ENCODE data around the gene CCNYL1. TPM values are rescaled to one million over a fixed set of nuclear protein-coding genes. Genes with fewer than 3 reads are reported as not detected.
A peak's percentile ranks its signal among the peaks of the same experiment; 100 is the strongest.
"Not testable (repeated sequence)": the region's sequence is repeated elsewhere in the genome, so short reads cannot be mapped to it uniquely, and the experiment has no call there.

The CCNYL1 gene
- total RNA-seq, 1 donor from 2014 or later: 9.7 TPM

DNA sequence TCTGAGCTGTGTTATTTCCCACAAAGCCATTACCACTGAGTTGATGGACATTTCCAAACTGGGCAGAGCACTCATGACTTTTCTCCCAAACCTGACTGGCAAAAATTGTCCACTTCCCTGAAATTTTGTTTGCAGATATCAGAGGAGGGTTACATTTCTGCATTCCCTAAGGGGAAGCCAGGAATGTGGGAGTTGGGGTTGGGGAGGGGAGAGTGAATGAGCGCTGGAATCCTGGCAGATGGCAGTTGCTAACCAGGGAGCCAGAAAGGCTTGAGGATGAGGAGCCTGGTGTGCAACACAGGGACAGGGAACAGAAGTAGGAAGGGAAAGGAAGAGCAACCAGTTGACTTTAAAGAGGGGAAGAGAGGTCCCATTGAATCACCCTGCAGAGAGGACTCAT lies 14.0 kb upstream of the CCNYL1 start:
- DNase-seq (ENCODE audit: low spot score): no peak

DNA sequence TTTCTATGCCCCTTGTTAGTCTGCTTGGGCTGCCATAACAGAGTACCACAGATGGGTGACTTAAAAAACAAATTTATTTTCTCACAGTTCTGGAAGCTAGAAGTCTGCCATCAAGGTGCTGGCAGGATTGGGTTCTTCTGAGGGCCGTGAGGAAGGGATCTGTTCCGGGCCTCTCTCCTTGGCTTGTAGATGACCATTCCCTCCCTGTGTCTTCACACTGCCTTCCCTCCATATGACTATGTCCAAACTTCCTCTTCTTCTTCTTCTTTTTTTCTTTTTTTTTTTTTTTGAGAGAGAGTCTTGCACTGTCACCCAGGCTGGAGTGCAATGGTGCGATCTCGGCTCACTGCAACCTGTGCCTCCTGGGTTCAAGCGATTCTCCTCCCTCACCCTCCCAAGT lies 13.1 kb upstream of the CCNYL1 start:
- no peak for DNase-seq (ENCODE audit: low spot score)

DNA sequence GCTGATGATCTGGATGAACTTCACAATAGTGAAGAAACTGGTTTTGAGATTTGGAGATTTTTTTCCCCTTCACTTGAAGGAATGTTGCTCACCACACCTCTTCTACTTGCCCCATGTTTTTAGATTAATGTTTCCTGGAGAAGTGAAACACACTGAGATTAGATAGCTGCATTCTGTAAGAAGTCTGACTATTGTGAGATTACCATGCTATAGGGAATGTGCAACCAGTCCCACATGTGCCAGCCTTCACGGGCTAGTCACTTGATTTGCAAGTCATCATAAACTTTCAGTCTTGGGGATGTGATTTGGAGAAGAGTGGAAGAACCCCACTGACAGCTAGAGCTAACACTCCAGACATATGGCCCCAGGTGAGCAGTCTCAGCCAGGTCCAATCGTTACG lies 7.4 kb upstream of the CCNYL1 start:
- DNase-seq (ENCODE audit: low spot score): no peak

DNA sequence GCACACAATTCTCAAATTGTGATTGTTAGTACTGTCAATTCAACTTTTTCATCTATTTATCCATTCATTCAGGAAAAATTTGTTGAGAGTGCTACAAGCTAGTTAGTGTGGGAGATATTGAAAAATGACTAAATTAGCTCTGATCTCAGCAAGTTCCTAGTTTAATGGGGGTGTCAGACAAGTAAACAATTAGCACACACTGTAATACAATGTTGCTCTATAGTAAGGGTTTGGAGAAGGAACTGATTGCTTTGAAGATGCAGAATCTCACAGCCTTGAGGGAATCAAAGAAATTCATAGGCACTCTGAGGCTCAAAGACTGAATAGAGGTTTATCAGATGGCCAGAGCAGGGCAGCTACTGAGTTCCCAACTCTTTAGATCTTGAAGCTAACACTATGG lies 6.8 kb upstream of the CCNYL1 start:
- no peak for DNase-seq (ENCODE audit: low spot score)

DNA sequence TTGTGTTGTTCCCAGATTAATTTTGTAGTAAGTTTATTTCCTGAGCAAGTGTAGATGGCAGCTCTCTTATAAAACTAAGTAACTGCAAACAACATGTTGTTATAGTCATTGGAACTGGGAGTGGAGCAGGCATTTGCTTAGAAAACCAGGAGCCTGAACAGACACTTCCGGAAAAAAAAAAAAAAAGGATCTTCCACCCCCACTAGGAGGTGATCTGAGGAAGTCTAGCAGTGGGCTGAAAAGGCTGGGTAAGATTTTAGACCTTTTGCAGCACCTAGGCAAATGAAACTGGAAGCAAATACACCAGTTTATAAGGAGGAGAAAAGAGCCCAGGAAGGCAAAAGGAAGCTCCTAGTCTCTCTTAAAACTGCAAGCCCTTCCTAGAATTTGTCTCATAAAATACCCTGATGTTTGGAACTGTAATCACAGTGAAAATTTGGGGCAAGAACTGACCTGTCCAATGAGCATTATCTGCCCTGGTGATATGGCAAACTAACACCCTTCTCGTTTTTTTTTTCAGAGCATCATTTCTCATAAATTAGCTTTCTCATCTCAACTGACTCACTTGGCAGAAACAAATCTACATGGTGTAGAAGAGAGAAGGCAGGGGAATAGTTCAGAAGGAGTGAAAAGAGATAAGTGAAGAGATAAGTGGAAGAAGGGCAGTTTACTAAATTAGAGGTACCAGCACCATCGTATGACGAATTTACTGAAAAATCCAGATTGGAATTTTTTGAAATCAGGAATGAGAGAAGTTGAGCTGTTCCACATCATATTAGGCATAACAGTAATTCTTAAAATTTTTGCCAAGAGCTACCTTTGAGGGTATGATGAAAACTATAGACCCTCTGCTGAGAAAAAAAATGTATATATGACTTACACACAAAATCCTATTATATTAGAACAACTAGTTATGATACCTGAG lies 4.2 kb upstream of the CCNYL1 start:
- DNase-seq (ENCODE audit: low spot score): no peak

DNA sequence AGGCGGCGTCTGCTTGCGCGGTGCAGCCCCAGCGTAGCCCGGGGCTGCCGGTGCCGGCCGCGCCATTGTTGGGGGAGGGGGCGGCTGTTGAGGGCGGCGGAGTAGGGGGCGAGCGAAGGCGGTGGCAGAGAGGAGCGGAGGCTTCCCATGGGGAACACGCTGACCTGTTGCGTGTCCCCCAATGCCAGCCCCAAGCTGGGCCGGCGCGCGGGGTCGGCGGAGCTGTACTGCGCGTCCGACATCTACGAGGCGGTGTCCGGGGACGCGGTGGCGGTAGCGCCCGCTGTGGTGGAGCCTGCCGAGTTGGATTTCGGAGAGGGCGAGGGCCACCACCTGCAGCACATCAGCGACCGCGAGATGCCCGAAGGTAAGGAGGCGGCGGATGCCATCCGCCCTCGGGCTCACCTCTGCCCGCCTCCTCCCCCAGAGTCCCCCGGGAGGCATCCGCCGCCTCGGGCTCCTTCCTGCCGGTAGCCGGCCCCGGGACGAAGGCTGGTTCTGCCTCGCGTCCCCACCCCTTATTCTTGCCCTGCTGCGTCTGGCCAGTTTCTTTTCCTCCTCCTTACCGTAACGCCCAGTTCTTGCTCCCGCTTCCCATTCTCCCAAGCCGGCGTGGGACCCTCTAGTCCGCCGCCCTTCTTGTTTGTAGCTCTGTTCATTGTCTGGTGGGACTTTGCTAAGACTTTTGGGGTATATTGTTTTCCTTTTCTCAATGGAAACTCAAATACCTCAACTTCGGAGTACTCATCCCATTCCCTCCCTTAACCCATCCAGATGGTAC lies 500 bp downstream of the CCNYL1 start:
- peak; percentile 42 for DNase-seq (ENCODE audit: low spot score)

DNA sequence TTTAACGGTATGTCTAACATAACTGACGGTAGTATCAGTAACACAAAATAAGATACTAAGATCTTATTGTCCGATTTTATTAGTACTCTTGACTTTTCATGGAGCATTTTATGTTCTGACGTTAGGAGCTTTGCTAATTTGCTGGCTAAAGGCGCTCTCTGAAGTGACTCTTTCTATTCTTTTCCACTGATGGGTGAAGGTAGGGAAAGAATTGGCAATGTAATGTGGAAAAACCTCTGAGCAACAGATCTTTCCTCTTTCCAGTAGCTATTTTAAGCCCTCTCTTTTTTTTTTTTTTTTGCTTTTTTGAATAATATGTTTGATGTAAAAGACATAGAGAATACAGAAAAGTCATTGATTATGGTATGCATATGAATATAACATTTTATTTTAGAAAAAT lies 4.6 kb downstream of the CCNYL1 start:
- DNase-seq (ENCODE audit: low spot score): no peak

DNA sequence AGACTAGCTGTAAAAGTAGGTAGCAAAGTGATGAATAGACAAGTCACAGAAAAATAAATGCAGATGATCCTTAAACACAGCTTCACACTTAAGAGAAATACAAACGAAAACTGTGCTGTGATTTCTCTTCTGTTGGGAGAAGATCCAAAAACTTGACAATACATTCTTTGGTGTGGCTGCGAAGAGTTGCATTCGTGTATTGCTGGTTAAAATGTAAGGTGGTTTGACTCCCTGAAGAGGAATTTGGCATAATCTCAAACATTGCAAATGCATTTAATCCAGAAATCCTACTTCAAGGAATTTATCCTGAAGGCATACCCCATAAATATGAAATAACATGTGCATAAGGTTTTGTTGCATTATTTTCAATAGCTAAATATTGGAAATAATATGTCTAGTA lies 7.1 kb downstream of the CCNYL1 start:
- no peak for DNase-seq (ENCODE audit: low spot score)

DNA sequence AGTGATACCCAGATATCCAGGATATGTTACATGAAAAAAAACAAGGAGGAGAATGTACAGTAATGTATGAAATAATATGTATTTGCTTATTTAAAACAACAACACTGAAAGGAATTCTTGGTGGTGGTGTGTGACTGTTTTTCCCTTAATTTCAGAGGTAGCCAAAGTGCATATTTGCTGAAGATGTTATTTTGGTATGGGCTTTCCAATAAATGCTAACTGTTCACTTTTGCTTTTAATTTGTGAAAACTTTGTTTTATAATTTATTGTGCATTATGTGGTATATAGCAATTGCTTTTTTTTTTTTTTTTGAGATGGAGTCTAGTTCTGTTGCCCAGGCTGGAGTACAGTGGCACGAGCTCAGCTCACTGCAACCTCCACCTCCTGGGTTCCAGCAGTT lies 7.6 kb downstream of the CCNYL1 start:
- no peak for DNase-seq (ENCODE audit: low spot score)

DNA sequence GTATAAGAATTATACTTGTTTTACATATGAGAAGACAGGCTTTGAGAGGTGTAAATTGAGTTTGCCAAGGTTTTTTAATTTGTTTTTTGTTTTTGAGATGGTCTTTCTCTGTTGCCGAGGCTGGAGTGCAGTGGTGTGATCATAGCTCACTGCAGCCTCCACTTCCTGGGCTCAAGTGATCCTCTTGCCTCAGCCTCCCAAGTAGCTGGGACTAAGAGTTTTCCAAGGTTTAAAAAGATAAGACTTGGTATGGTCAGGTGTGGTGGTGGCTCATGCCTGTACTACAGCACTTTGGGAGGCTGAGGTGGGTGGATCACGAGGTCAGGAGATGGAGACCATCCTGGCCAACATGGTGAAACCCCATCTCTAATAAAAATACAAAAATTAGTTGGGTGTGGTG lies 8.2 kb downstream of the CCNYL1 start:
- DNase-seq (ENCODE audit: low spot score): not testable (repeated sequence)

DNA sequence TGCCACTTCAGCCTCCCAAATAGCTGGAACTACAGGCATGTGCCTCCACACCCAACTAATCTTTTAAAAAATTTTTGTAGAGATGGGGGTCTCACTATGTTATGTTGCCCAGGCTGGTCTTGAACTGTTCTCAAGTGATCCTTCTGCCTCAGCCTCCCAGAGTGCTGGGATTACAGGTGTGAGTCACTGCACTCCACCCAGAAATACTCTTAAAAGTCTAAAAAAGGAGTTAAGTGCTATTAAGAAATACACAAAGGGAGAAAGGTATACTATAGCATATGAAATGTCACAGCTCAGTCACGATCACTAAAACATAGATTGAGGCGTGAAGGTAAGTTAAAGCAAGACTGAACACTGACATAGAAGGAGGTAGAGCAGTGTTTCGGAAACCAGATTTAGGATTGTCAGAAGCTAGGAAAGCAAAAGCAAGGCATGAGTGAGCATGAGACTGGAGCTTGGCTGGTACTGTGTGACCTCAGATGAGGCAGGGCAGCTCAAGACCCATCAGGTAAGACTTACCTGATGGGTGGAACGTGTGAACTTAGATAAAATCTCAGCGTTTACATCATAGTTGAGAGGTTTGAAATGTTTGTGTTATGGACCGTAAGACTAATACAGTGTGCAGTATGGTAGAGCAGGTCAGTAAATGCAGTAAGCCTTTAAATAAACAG lies 9.2 kb downstream of the CCNYL1 start:
- no peak for DNase-seq (ENCODE audit: low spot score)

DNA sequence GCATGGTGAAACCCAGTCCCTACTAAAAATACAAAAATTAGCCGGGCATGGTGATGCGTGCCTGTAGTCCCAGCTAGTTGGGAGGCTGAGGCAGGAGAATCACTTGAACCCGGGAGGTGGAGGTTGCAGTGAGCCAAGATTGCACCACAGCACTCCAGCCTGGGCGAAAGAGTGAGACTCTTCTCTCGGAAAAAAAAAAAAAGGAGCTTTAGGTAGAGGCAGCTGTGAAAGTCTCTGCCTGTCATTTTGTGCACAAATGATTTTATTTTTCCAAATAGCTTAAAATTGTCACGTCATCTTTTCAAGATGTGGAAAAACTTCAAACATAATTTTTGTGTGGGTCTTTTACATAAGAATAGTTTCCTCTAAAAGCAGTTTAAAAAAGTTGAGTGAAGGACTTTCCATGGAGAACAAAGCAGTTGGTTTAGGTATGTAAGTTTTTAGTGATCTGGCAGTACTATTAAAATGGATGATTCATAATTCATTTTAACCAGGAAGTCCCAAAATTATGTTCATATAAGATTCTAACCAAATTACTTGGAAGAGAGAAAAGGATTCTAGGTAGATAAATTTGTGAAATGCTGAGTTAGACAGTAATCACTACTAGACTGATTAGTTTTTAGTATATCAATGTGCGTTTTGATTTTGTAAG lies 11.5 kb downstream of the CCNYL1 start:
- no peak for DNase-seq (ENCODE audit: low spot score)

DNA sequence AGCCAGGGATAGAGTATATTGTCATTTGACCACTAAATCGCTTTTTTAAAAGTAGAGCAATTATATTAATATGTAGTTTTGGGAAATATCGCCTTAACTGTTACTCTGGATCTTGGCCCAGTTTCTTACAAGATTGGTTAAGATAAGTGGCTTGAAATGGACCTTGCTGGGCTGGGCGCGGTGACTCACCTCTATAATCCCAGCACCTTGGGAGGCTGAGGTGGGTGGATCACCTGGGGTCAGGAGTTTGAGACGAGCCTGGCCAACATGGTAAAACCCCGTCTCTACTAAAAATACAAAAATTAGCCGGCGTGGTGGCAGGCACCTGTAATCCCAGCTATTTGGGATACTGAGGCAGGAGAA lies 12.0 kb downstream of the CCNYL1 start:
- not testable (repeated sequence) for DNase-seq (ENCODE audit: low spot score)

DNA sequence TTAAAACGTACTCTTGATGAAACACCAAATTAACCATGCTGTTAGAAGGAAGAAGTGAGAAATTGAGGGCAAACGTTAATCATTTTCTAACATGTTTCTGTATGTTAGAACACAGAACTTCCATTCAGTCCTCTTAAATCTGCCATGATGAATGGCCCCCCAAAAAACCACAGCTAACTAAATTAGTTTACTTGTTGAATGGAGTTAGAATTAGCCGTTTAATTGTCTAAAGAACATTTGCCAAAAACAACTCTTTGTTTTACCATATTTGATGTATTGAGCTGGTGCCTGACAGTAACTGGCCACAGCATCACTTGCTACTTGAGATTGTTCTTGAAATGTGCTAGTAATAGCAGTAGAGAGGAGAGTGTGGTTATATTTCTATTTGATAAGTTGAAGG lies 12.7 kb downstream of the CCNYL1 start:
- no peak for DNase-seq (ENCODE audit: low spot score)

DNA sequence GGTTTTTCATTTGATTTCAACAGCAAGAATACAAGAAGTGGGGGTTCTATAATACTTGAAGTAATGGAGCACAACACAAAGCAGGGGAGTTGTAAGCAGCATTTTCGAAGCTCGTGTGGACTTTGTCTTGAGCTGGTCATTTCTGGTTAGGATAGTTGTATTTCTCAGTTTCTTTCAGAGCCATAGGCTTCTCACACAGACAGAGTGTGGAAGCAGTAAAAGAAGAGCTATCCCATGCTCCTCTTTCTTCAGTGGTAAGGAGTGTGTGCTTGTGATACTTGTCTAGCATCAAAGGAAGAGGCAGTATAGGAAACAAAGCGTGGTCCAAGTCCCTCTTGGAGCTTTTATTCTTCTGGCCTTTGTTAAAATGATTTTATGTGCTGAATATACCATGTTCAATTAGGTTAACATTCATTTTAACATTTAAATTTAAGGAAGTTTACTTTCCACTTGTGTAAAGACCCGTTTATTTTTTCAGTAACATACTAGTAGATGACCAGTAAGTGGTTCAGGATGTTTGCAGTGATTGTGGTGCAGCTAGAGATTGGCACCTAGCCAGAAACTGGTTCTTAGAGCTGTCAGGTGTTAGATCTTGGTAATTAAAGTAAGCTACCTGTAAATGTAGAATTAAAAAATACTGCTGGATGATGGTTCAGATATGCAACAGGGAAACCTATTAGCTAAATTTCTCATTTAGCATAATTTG lies 14.6 kb downstream of the CCNYL1 start:
- no peak for DNase-seq (ENCODE audit: low spot score)

DNA sequence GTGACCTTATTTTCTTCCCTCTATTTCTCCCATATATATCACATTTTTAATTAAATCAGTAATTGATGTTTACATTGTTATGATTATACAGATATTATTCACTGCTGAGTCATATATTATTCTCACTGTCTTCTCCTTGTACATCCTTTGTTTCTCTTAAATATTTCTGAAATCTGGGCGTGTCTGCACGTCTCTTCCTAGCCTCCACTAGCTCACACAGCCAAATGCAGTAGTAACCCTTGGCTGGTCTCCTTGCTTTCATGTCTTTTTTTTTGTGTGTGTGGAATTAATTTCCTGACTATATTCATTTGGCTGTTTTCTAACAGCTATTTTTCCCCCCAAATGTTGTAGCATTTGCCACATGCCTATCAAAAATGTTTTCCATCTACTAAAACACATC lies 15.8 kb downstream of the CCNYL1 start:
- DNase-seq (ENCODE audit: low spot score): no peak

DNA sequence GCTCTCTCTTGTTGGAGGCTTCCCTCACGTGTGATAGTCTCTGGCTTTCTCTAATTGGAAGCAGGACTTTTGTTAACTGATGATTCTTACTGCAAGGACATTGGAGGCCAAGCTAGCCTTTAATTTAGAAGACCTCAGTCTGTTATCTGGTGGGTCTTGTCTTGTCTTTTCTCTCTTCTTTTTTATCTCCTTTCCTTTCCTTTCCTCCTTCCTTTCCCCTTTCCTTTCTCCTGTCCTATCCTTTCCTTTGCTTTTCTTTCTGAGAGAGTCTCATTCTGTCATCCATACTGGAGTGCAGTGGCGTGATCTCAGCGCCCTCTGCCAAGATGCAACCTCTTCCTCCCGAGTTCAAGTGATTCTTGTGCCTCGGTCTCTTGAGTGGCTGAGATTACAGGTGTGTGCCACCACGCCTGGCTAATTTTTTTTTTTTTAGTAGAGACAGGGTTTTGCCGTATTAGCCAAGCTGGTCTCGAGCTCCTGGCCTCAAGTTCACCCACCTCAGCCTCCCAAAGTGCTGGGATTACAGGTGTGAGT lies 18.1 kb downstream of the CCNYL1 start:
- no peak for DNase-seq (ENCODE audit: low spot score)

DNA sequence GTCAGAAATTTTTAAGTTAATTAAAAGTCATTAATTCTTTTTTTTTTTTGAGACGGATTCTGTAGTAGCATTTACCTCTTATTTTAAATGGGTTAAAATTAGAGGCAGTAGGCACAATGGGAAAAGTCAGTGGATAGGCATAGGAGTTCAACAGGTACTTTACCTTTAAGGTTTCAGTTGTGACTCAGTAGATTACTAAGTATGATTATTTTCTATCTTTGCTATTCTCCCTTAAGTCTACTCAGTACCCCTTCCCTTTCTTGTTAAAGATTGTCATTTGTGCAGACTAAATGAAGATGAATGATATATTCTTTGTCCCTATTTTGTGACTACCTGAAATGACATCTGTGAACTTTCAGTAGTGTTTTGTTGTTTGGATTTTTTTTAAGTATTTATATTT lies 19.7 kb downstream of the CCNYL1 start:
- DNase-seq (ENCODE audit: low spot score): no peak

DNA sequence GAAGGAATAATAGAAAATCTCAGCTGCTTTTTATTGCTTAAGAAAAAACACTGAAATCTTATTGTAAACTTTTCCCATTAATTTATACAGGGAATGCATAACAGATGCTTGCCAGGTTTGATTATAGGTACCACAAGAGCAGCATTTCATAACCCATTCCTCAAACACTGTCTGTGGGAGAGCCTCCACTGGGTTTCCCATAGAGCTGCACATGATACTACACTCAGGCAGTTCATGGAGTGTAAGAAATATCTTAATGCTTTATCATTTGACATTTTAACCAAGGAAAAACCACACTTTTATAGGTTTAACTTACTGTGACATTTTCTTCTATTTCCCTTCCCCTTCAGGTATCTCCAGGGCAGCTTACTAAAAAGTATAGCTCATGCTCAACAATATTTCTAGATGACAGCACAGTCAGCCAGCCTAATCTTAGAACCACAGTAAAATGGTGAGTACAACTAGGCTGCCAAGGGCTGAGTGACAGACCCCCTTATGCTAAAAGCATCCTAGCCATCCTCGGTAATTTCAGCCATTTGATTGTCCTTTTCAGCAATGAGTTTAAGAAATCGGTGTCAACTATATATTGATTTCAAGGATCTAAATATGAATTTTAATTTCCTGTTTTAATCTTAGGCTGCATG lies 22.3 kb downstream of the CCNYL1 start:
- DNase-seq (ENCODE audit: low spot score): no peak

DNA sequence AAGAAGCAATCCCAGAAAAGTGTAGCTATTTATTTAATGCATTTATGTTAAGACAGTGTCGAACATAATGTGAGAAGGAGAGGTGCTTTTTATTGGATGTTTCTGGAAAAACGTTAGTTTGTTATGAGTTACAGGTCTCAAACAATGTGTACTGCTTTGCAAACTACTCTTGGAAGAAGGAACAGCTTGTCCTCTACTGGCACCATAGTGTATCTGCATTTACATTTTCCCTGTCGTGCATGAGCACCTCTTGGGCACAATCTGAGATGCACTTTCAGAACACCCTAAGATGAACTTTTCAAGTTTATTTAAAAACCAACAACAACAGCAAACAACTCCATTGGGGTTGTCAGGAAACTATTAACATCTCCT lies 22.8 kb downstream of the CCNYL1 start:
- DNase-seq (ENCODE audit: low spot score): no peak

All from mucosa of gallbladder (tissue), 1 donor.